HL-60 (cell line): ENCODE results near the gene DTD1.

Experiments
- GABPA ChIP-seq: IDR thresholded peaks from 2 replicates; pipeline ENCODE4 v1.6.1; 2012; ENCODE audit warnings: low read depth
- POLR2AphosphoS5 ChIP-seq: IDR thresholded peaks from 2 replicates; pipeline ENCODE4 v1.6.1; 2012; ENCODE audit warnings: low read depth
- REST ChIP-seq: IDR thresholded peaks from 2 replicates; pipeline ENCODE4 v1.6.1; 2012; ENCODE audit warnings: low read depth; ENCODE audit not compliant: insufficient replicate concordance
- TF ChIP-seq, protein P1 (sequence below): IDR thresholded peaks from one replicate; pipeline ENCODE4 v1.5.1; 2011; ENCODE audit warnings: low read length, control low read depth, inconsistent platforms; ENCODE audit not compliant: insufficient read depth

GRCh38 chr20:18778690-18779392 is 191.0 kb downstream of the DTD1 start:
- TF ChIP-seq, protein P1, sequence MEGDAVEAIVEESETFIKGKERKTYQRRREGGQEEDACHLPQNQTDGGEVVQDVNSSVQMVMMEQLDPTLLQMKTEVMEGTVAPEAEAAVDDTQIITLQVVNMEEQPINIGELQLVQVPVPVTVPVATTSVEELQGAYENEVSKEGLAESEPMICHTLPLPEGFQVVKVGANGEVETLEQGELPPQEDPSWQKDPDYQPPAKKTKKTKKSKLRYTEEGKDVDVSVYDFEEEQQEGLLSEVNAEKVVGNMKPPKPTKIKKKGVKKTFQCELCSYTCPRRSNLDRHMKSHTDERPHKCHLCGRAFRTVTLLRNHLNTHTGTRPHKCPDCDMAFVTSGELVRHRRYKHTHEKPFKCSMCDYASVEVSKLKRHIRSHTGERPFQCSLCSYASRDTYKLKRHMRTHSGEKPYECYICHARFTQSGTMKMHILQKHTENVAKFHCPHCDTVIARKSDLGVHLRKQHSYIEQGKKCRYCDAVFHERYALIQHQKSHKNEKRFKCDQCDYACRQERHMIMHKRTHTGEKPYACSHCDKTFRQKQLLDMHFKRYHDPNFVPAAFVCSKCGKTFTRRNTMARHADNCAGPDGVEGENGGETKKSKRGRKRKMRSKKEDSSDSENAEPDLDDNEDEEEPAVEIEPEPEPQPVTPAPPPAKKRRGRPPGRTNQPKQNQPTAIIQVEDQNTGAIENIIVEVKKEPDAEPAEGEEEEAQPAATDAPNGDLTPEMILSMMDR, result no peak
- no peak for TF ChIP-seq REST
- no peak for TF ChIP-seq POLR2AphosphoS5
- TF ChIP-seq GABPA, result no peak
